Karpas-422 (cell line): ENCODE data around the gene LCORL. TPM values are rescaled to one million over a fixed set of nuclear protein-coding genes. Genes with fewer than 3 reads are reported as not detected.

ENCODE experiments used
- DNase-seq: peaks from one replicate; pipeline ENCODE4 v3.0.0-alpha.2; 2015
- H2AFZ ChIP-seq: fragments of 200-600 bp; sonication (generic); 2 replicates; pipeline ENCODE4 v1.6.1; 2014; ENCODE audit warnings: antibody characterized with exemption, low read length, mixed read lengths
- H3K27ac ChIP-seq: fragments of 200-600 bp; sonication (generic); 2 replicates; pipeline ENCODE4 v1.5.1; 2014; ENCODE audit warnings: mild to moderate bottlenecking, low read length, moderate library complexity
- H3K27me3 ChIP-seq: fragments of 200-600 bp; sonication (generic); 2 replicates; pipeline ENCODE4 v1.6.1; 2014; ENCODE audit warnings: low read length, mixed read lengths
- H3K36me3 ChIP-seq: fragments of 200-600 bp; sonication (generic); 2 replicates; pipeline ENCODE4 v1.6.1; 2014; ENCODE audit warnings: low read length, mixed read lengths; ENCODE audit not compliant: insufficient read depth
- H3K4me1 ChIP-seq: fragments of 200-600 bp; sonication (generic); 2 replicates; pipeline ENCODE4 v1.6.1; 2014; ENCODE audit warnings: mild to moderate bottlenecking, low read length, mixed read lengths
- H3K4me2 ChIP-seq: fragments of 200-600 bp; sonication (generic); 2 replicates; pipeline ENCODE4 v1.6.1; 2014; ENCODE audit warnings: low read length, low read depth, mild to moderate bottlenecking; ENCODE audit not compliant: poor library complexity, severe bottlenecking
- H3K4me3 ChIP-seq: fragments of 200-600 bp; sonication (generic); 2 replicates; pipeline ENCODE4 v1.5.1; 2014; ENCODE audit warnings: mild to moderate bottlenecking, antibody characterized with exemption, low read length, mixed read lengths
- H3K79me2 ChIP-seq: fragments of 200-600 bp; sonication (generic); 2 replicates; pipeline ENCODE4 v1.6.1; 2014; ENCODE audit warnings: mild to moderate bottlenecking, low read length, mixed read lengths
- H3K9ac ChIP-seq: fragments of 200-600 bp; sonication (generic); 2 replicates; pipeline ENCODE4 v1.6.0; 2014; ENCODE audit warnings: low read length
- H3K9me2 ChIP-seq: fragments of 200-600 bp; sonication (generic), shearing (Covaris generic); replicated peaks from 2 replicates; pipeline ENCODE4 v1.6.0; 2014; ENCODE audit warnings: mild to moderate bottlenecking, low read length, moderate library complexity; ENCODE audit not compliant: insufficient read depth
- H3K9me3 ChIP-seq: fragments of 300-700, 200-600 bp; sonication (generic); 2 replicates; pipeline ENCODE4 v1.6.1; 2014; ENCODE audit warnings: low read length, mixed read lengths
- H4K20me1 ChIP-seq: fragments of 200-600 bp; sonication (generic); 2 replicates; pipeline ENCODE4 v1.6.1; 2014; ENCODE audit warnings: mild to moderate bottlenecking, antibody characterized with exemption, low read length, low read depth; ENCODE audit not compliant: insufficient read depth
- total RNA-seq: library from RNA; depleted of rRNA; stranded (reverse); fragments of >200 nt; shearing (Covaris generic); gene quantifications from 2 replicates; pipeline ENCODE4 v1.2.3, GENCODE V29; 2014; ENCODE audit warnings: low replicate concordance

LCORL gene
- total RNA-seq, 1 experiment from 2014 or later, result 50.1 TPM

- DNase-seq, result no peak
- Histone ChIP-seq H3K9ac (no peak overlapping the region), H3K27ac (no peak overlapping the region), H2AFZ (no peak overlapping the region), H3K9me2 (no peaks in the 10 kb centered on the region), H3K4me2 (no peak overlapping the region), H3K9me3 (no peaks in the 10 kb centered on the region), H3K4me3 (no peak overlapping the region), H4K20me1 (no peaks in the 10 kb centered on the region), H3K4me1 (no peaks in the 10 kb centered on the region), H3K27me3 (no peaks in the 10 kb centered on the region), H3K79me2 (no peaks in the 10 kb centered on the region), H3K36me3 (no peaks in the 10 kb centered on the region)
Measured at GRCh38 chr4:18033111-18034085, 11.8 kb upstream of the LCORL start.

GRCh38 chr4:18025288-18025687 lies 3.7 kb upstream of the LCORL start:
- peaks cover 8% of the 10 kb centered on the region for H3K79me2 ChIP-seq
- H4K20me1 ChIP-seq, result peaks cover 4% of the 10 kb centered on the region; the same call in 1 of the 2 replicates
- H3K9me2 ChIP-seq, result no peaks in the 10 kb centered on the region
- DNase-seq, result no peak
- H3K36me3 ChIP-seq, result no peaks in the 10 kb centered on the region
- no peak overlapping the region for H3K4me2 ChIP-seq
- no peak overlapping the region for H3K4me3 ChIP-seq
- H3K4me1 ChIP-seq, result peaks cover 8% of the 10 kb centered on the region
- H3K27ac ChIP-seq, result no peak overlapping the region
- H3K27me3 ChIP-seq, result no peaks in the 10 kb centered on the region
- no peaks in the 10 kb centered on the region for H3K9me3 ChIP-seq
- no peak overlapping the region for H3K9ac ChIP-seq
- no peak overlapping the region for H2AFZ ChIP-seq

GRCh38 chr4:18022572-18023050 lies 1.1 kb upstream of the LCORL start:
- H3K4me2 ChIP-seq, result peak overlapping the region; percentile 96
- H3K4me1 ChIP-seq, result peaks cover 30% of the 10 kb centered on the region
- no peaks in the 10 kb centered on the region for H3K9me3 ChIP-seq
- 0 out of 2 replicates have a peak, but pooled peaks cover under 1% of the 10 kb centered on the region for H3K36me3 ChIP-seq
- H3K9me2 ChIP-seq, result no peaks in the 10 kb centered on the region
- H3K4me3 ChIP-seq, result peak overlapping the region; percentile 86
- H2AFZ ChIP-seq, result peak overlapping the region; percentile 94
- peaks cover 5% of the 10 kb centered on the region; the same call in 1 of the 2 replicates for H4K20me1 ChIP-seq
- peak overlapping the region; percentile 92 for H3K9ac ChIP-seq
- DNase-seq, result no peak
- H3K27ac ChIP-seq, result no peak overlapping the region
- H3K27me3 ChIP-seq, result no peaks in the 10 kb centered on the region
- H3K79me2 ChIP-seq, result peaks cover 35% of the 10 kb centered on the region

- Histone ChIP-seq H3K27me3 (no peaks in the 10 kb centered on the region), H3K9me3 (no peaks in the 10 kb centered on the region), H2AFZ (peak overlapping the region; percentile 94; the same call in 1 of the 2 replicates), H3K9me2 (no peaks in the 10 kb centered on the region), H3K4me1 (peaks cover 42% of the 10 kb centered on the region), H3K9ac (peak overlapping the region; percentile 92), H3K36me3 (0 out of 2 replicates have a peak, but pooled peaks cover 3% of the 10 kb centered on the region), H4K20me1 (peaks cover 5% of the 10 kb centered on the region; the same call in 1 of the 2 replicates), H3K4me2 (peak overlapping the region; percentile 96), H3K27ac (peak overlapping the region; percentile 58), H3K4me3 (peak overlapping the region; percentile 86), H3K79me2 (peaks cover 47% of the 10 kb centered on the region)
- no peak for DNase-seq
Measured at GRCh38 chr4:18021470-18021719, 160 bp downstream of the LCORL start.

- peaks cover 5% of the 10 kb centered on the region; the same call in 1 of the 2 replicates for H4K20me1 ChIP-seq
- H3K79me2 ChIP-seq, result peaks cover 53% of the 10 kb centered on the region
Measured at GRCh38 chr4:18020671-18021469, 685 bp downstream of the LCORL start.

GRCh38 chr4:18020145-18020670 lies 1.3 kb downstream of the LCORL start:
- DNase-seq, result peak; percentile 65

More at GRCh38 chr4:18020671-18021469, 685 bp downstream of the LCORL start:
- no peaks in the 10 kb centered on the region for H3K9me2 ChIP-seq
- DNase-seq, result peak; percentile 83
- H3K9ac ChIP-seq, result peak overlapping the region; percentile 92
- H3K36me3 ChIP-seq, result 0 out of 2 replicates have a peak, but pooled peaks cover 3% of the 10 kb centered on the region
- no peaks in the 10 kb centered on the region for H3K9me3 ChIP-seq
- H3K4me1 ChIP-seq, result peaks cover 47% of the 10 kb centered on the region
- H2AFZ ChIP-seq, result peak overlapping the region; percentile 94; the same call in 1 of the 2 replicates
- peak overlapping the region; percentile 96 for H3K4me2 ChIP-seq
- peak overlapping the region; percentile 58 for H3K27ac ChIP-seq
- peak overlapping the region; percentile 86 for H3K4me3 ChIP-seq
- H3K27me3 ChIP-seq, result no peaks in the 10 kb centered on the region

GRCh38 chr4:18014269-18014668 lies 7.3 kb downstream of the LCORL start:
- H2AFZ ChIP-seq, result no peak overlapping the region
- no peak overlapping the region for H3K4me2 ChIP-seq
- H3K4me1 ChIP-seq, result peaks cover 37% of the 10 kb centered on the region
- H3K27me3 ChIP-seq, result no peaks in the 10 kb centered on the region
- H3K4me3 ChIP-seq, result no peak overlapping the region
- no peak for DNase-seq
- H3K9me3 ChIP-seq, result no peaks in the 10 kb centered on the region; the same call in 1 of the 2 replicates
- no peaks in the 10 kb centered on the region for H4K20me1 ChIP-seq
- peaks cover 99% of the 10 kb centered on the region for H3K79me2 ChIP-seq
- no peak overlapping the region for H3K9ac ChIP-seq
- no peak overlapping the region for H3K27ac ChIP-seq
- 0 out of 2 replicates have a peak, but pooled peaks cover 3% of the 10 kb centered on the region for H3K36me3 ChIP-seq
- no peaks in the 10 kb centered on the region for H3K9me2 ChIP-seq

More at GRCh38 chr4:18020145-18020670, 1.3 kb downstream of the LCORL start:
- H4K20me1 ChIP-seq, result peaks cover 5% of the 10 kb centered on the region; the same call in 1 of the 2 replicates
- peaks cover 54% of the 10 kb centered on the region for H3K4me1 ChIP-seq
- peaks cover 59% of the 10 kb centered on the region for H3K79me2 ChIP-seq
- no peaks in the 10 kb centered on the region for H3K27me3 ChIP-seq
- H3K4me2 ChIP-seq, result peak overlapping the region; percentile 96
- no peaks in the 10 kb centered on the region for H3K9me3 ChIP-seq
- peak overlapping the region; percentile 86 for H3K4me3 ChIP-seq
- no peaks in the 10 kb centered on the region for H3K9me2 ChIP-seq
- peak overlapping the region; percentile 92 for H3K9ac ChIP-seq
- H2AFZ ChIP-seq, result no peak overlapping the region
- H3K36me3 ChIP-seq, result 0 out of 2 replicates have a peak, but pooled peaks cover 3% of the 10 kb centered on the region
- H3K27ac ChIP-seq, result peak overlapping the region; percentile 39
